Hepatocyte (in vitro differentiated cells): ENCODE data around the gene MED8. TPM values are rescaled to one million over a fixed set of nuclear protein-coding genes. Genes with fewer than 3 reads are reported as not detected.

Experiments used
- DNase-seq: peaks from one replicate; pipeline ENCODE4 v3.0.0-alpha.2; 2016; ENCODE audit warnings: low spot score
- H2AFZ ChIP-seq: fragments of 200-600 bp; sonication (generic); 2 replicates; pipeline ENCODE4 v1.6.0; 2016; ENCODE audit warnings: antibody characterized with exemption, mild to moderate bottlenecking
- H3K27ac ChIP-seq: fragments of 200-600 bp; sonication (generic); 2 replicates; pipeline ENCODE4 v1.5.1; 2016; ENCODE audit warnings: mild to moderate bottlenecking
- H3K27me3 ChIP-seq: fragments of 200-600 bp; sonication (generic); 2 replicates; pipeline ENCODE4 v1.6.1; 2016
- H3K36me3 ChIP-seq: fragments of 200-600 bp; sonication (generic); replicated peaks from 2 replicates; pipeline ENCODE4 v1.5.1; 2016; ENCODE audit warnings: low read depth; ENCODE audit not compliant: insufficient read depth
- H3K4me1 ChIP-seq: fragments of 200-600 bp; sonication (generic); 2 replicates; pipeline ENCODE4 v1.5.1; 2016; ENCODE audit warnings: mild to moderate bottlenecking, moderate library complexity; ENCODE audit not compliant: insufficient read depth
- H3K4me2 ChIP-seq: fragments of 200-600 bp; sonication (generic); 2 replicates; pipeline ENCODE4 v1.6.0; 2016
- H3K4me3 ChIP-seq: fragments of 200-600 bp; sonication (generic); 2 replicates; pipeline ENCODE4 v1.5.1; 2016; ENCODE audit warnings: mild to moderate bottlenecking
- H3K79me2 ChIP-seq: fragments of 200-600 bp; sonication (generic); 2 replicates; pipeline ENCODE4 v1.6.0; 2017; ENCODE audit warnings: mild to moderate bottlenecking
- H3K9me2 ChIP-seq: fragments of 200-600 bp; sonication (generic); replicated peaks from 2 replicates; pipeline ENCODE4 v1.6.0; 2017; ENCODE audit warnings: mild to moderate bottlenecking; ENCODE audit not compliant: insufficient read depth
- H3K9me3 ChIP-seq: fragments of 200-600 bp; sonication (generic); 2 replicates; pipeline ENCODE4 v1.5.1; 2016; ENCODE audit warnings: low read depth, mild to moderate bottlenecking
- H4K20me1 ChIP-seq: fragments of 200-600 bp; sonication (generic); 2 replicates; pipeline ENCODE4 v1.6.0; 2016; ENCODE audit warnings: mild to moderate bottlenecking; ENCODE audit not compliant: insufficient read depth, poor library complexity, severe bottlenecking
- EZH2 ChIP-seq: fragments of 200-600 bp; sonication (generic); IDR thresholded peaks from 2 replicates; pipeline ENCODE4 v1.6.1; 2016; ENCODE audit warnings: antibody characterized with exemption, mild to moderate bottlenecking, borderline replicate concordance
- EZH2phosphoT487 ChIP-seq: fragments of 200-600 bp; sonication (generic); IDR thresholded peaks from one replicate; pipeline ENCODE4 v1.6.1; 2018; ENCODE audit warnings: antibody characterized with exemption, mild to moderate bottlenecking, low read depth, moderate library complexity; ENCODE audit not compliant: unreplicated experiment, severe bottlenecking
- WGBS: methylation state at CpG from one replicate; pipeline ENCODE4 v1.1.6; 2016; ENCODE audit warnings: low lambda C conversion rate; ENCODE audit errors: missing lambda C conversion rate; 5-methylcytosine and 5-hydroxymethylcytosine counted together
- polyA plus RNA-seq: library from polyadenylated mRNA; unstranded; fragments of >200 nt; fragmentation: Nextera tagmentation; extraction: Ambion mirVana; gene quantifications from 2 replicates; pipeline ENCODE4 v1.2.1, GENCODE V29; 2016
- total RNA-seq: library from RNA; depleted of rRNA; stranded (reverse); fragments of >200 nt; gene quantifications from 2 replicates; pipeline ENCODE4 v1.2.3, GENCODE V29; 2014
- TF ChIP-seq, protein P1 (sequence below): fragments of 200-600 bp; sonication (generic); IDR thresholded peaks from 2 replicates; pipeline ENCODE4 v1.5.1; 2016; ENCODE audit warnings: antibody characterized with exemption, mild to moderate bottlenecking; ENCODE audit not compliant: poor library complexity

MED8 gene
- total and polyA plus RNA-seq, 2 experiments from 2014 or later, result 58.6 to 68.3 TPM

DNA sequence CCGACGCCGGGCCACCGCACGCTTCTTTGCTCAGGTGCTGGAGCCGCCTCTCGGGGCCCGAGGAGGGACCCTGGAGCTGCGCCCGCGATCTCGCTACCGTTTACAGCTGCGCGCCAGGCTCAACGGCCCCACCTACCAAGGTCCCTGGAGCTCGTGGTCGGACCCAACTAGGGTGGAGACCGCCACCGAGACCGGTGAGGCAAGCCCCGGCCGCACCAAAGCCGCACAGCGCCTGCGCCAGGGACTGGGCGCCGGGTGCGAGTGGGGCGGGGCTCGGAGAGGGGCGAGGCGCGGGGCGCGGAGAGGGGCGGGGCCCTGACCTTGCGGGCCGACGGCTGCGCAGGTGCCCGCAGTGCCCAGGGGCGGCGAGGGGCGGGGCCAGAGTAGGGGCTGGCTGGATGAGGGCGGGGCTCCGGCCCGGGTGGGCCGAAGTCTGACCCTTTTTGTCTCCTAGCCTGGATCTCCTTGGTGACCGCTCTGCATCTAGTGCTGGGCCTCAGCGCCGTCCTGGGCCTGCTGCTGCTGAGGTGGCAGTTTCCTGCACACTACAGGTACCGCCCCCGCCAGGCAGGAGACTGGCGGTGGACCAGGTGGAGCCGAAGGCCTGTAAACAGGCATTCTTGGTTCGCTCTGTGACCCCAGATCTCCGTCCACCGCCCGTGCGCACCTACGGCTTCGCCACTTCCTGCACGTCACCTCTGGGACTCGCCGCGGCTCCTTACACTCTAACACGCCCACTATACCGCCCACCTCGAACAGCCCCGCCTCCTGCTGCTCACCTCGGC is 40.6 kb downstream of the MED8 start:
- WGBS, result 2% methylated on average over 46 of the region's 72 CpGs
- TF ChIP-seq EZH2, result no peak
- no peak for TF ChIP-seq EZH2phosphoT487
- TF ChIP-seq, protein P1, sequence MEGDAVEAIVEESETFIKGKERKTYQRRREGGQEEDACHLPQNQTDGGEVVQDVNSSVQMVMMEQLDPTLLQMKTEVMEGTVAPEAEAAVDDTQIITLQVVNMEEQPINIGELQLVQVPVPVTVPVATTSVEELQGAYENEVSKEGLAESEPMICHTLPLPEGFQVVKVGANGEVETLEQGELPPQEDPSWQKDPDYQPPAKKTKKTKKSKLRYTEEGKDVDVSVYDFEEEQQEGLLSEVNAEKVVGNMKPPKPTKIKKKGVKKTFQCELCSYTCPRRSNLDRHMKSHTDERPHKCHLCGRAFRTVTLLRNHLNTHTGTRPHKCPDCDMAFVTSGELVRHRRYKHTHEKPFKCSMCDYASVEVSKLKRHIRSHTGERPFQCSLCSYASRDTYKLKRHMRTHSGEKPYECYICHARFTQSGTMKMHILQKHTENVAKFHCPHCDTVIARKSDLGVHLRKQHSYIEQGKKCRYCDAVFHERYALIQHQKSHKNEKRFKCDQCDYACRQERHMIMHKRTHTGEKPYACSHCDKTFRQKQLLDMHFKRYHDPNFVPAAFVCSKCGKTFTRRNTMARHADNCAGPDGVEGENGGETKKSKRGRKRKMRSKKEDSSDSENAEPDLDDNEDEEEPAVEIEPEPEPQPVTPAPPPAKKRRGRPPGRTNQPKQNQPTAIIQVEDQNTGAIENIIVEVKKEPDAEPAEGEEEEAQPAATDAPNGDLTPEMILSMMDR, result no peak
- peaks cover 17% of the 10 kb centered on the region for H3K4me1 ChIP-seq
- no peaks in the 10 kb centered on the region for H3K27me3 ChIP-seq
- DNase-seq, result peak; percentile 95
- no peaks in the 10 kb centered on the region for H3K36me3 ChIP-seq
- peak overlapping the region; percentile 75 for H3K4me2 ChIP-seq
- peak overlapping the region; percentile 30 for H3K4me3 ChIP-seq
- no peaks in the 10 kb centered on the region for H3K9me2 ChIP-seq
- no peaks in the 10 kb centered on the region for H3K79me2 ChIP-seq
- peak overlapping the region; percentile 97 for H3K27ac ChIP-seq
- no peaks in the 10 kb centered on the region for H4K20me1 ChIP-seq
- H3K9me3 ChIP-seq, result no peaks in the 10 kb centered on the region
- H2AFZ ChIP-seq, result peak overlapping the region; percentile 63

DNA sequence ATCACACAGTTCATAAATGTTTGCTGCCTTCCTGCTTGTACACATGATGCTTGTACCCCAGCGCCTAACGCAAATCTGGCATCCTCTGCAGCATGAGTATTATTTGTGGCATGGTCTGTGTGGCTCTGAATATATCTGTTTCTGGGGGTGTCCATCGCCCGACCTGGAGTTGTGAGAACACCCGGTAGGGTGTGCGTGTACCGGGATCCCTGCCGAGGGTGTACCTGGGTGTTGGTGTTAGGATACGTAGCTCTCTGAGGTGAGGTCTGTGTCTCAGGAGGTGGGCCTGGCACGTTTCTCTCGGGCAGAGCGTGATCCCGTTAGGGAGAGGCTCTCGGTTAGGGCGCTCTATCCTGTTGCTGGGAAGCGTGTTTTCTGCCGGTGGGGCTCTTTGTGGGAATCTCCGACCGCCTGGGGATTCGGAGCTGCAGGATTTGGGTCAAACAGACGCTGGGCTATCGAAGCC is 41.2 kb downstream of the MED8 start:
- H3K27ac ChIP-seq, result peak overlapping the region; percentile 97
- H3K79me2 ChIP-seq, result no peaks in the 10 kb centered on the region
- H4K20me1 ChIP-seq, result no peaks in the 10 kb centered on the region
- no peaks in the 10 kb centered on the region for H3K27me3 ChIP-seq
- peaks cover 17% of the 10 kb centered on the region for H3K4me1 ChIP-seq
- H3K4me2 ChIP-seq, result peak overlapping the region; percentile 75
- H3K9me2 ChIP-seq, result no peaks in the 10 kb centered on the region
- H3K9me3 ChIP-seq, result no peaks in the 10 kb centered on the region
- peak overlapping the region; percentile 30 for H3K4me3 ChIP-seq
- 21% methylated on average over 22 of the region's 22 CpGs for WGBS
- no peak for DNase-seq
- TF ChIP-seq EZH2, result no peak
- TF ChIP-seq EZH2phosphoT487, result no peak
- TF ChIP-seq, protein P1, result no peak
- H2AFZ ChIP-seq, result peak overlapping the region; percentile 49
- H3K36me3 ChIP-seq, result no peaks in the 10 kb centered on the region

DNA sequence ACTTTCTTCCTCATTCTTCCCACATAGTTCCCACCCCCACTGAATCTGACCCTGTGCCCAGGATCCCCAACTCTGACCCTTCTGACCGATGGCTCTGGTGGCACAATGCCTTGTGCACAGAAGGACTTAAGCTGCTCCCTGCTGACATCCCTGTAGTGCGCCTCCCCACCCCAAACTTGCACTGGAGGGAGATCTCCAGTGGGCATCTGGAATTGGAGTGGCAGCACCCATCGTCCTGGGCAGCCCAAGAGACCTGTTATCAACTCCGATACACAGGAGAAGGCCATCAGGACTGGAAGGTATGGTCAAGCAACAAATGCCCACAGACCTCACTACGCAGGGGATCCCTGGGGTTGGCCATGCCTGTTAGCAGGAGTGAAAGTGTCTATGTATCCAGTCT is 43.0 kb downstream of the MED8 start:
- Histone ChIP-seq H3K9me3 (no peaks in the 10 kb centered on the region), H3K4me1 (peaks cover 17% of the 10 kb centered on the region), H3K27ac (no peak overlapping the region), H3K36me3 (no peaks in the 10 kb centered on the region), H3K79me2 (no peaks in the 10 kb centered on the region), H2AFZ (no peak overlapping the region), H3K4me2 (no peak overlapping the region), H4K20me1 (no peaks in the 10 kb centered on the region), H3K4me3 (no peak overlapping the region), H3K27me3 (no peaks in the 10 kb centered on the region), H3K9me2 (no peaks in the 10 kb centered on the region)
- TF ChIP-seq EZH2 (no peak), EZH2phosphoT487 (no peak)
- TF ChIP-seq, protein P1, result no peak
- WGBS, result 98% methylated on average over 5 of the region's 5 CpGs
- DNase-seq, result no peak
